Mesenchymal stem cell (in vitro differentiated cells and primary cell): Measurements from ENCODE around the gene CDH4.

ENCODE experiments used
- DNase-seq: peaks from one replicate; pipeline ENCODE4 v3.0.0-alpha.2; 2013
- H2AFZ ChIP-seq: one replicate; pipeline ENCODE4 v1.6.1; 2013; ENCODE audit warnings: low read depth, mild to moderate bottlenecking, control low read depth, inconsistent platforms, low read length, moderate library complexity
- H2AK5ac ChIP-seq: 2 replicates; pipeline ENCODE4 v1.6.1; 2013; ENCODE audit warnings: low read length, moderate library complexity, mild to moderate bottlenecking, inconsistent platforms; ENCODE audit not compliant: severe bottlenecking
- H2BK120ac ChIP-seq: one replicate; pipeline ENCODE4 v1.6.1; 2013; ENCODE audit warnings: low read depth, mild to moderate bottlenecking, inconsistent platforms, low read length, moderate library complexity
- H2BK12ac ChIP-seq, 2 experiments: one replicate each; pipeline ENCODE4 v1.6.1; 2013; ENCODE audit warnings: inconsistent platforms in 2 of 2, low read length in 2 of 2, mild to moderate bottlenecking in 2 of 2, moderate library complexity in 2 of 2, control low read depth in 1 of 2
- H2BK15ac ChIP-seq: one replicate; pipeline ENCODE4 v1.6.1; 2013; ENCODE audit warnings: mild to moderate bottlenecking, low read depth, inconsistent platforms; ENCODE audit not compliant: poor library complexity, severe bottlenecking
- H2BK5ac ChIP-seq: 2 replicates; pipeline ENCODE4 v1.6.1; 2013; ENCODE audit warnings: low read depth, mild to moderate bottlenecking, low read length, control low read depth, inconsistent platforms; ENCODE audit not compliant: poor library complexity, severe bottlenecking
- H3K14ac ChIP-seq, 2 experiments: one replicate each; pipeline ENCODE4 v1.6.1; 2013; ENCODE audit warnings: inconsistent platforms in 2 of 2, low read length in 2 of 2, control low read depth in 1 of 2, mild to moderate bottlenecking in 1 of 2, moderate library complexity in 1 of 2
- H3K18ac ChIP-seq, 2 experiments: one replicate each; pipeline ENCODE4 v1.6.1; 2013; ENCODE audit warnings: inconsistent platforms in 2 of 2, low read length in 2 of 2, control low read depth in 1 of 2, low read depth in 1 of 2, mild to moderate bottlenecking in 1 of 2
- H3K23ac ChIP-seq, 2 experiments: one replicate each; pipeline ENCODE4 v1.6.1; 2013; ENCODE audit warnings: inconsistent platforms in 2 of 2, low read length in 2 of 2, mild to moderate bottlenecking in 2 of 2, moderate library complexity in 2 of 2, control low read depth in 1 of 2
- H3K27ac ChIP-seq: 2 replicates; pipeline ENCODE4 v1.5.1; 2013; ENCODE audit warnings: mild to moderate bottlenecking, moderate library complexity, low read length, control low read depth, inconsistent platforms; ENCODE audit not compliant: poor library complexity, severe bottlenecking
- H3K27me3 ChIP-seq, 2 experiments: 2 replicates each; pipeline versions ENCODE4 v1.6.1 to v1.7.0; 2013; ENCODE audit warnings: low read length in 2 of 2, mild to moderate bottlenecking in 2 of 2, moderate library complexity in 2 of 2, control low read depth in 1 of 2, inconsistent platforms in 1 of 2; ENCODE audit not compliant: control insufficient read depth in 1 of 2, insufficient read depth in 1 of 2
- H3K36me3 ChIP-seq, 2 experiments: 2 replicates each; pipeline versions ENCODE4 v1.6.1 to v1.7.0; 2013; ENCODE audit warnings: low read length in 2 of 2, control low read depth in 1 of 2, inconsistent platforms in 1 of 2, low read depth in 1 of 2, mild to moderate bottlenecking in 1 of 2; ENCODE audit not compliant: insufficient read depth in 2 of 2, control insufficient read depth in 1 of 2
- H3K4ac ChIP-seq, 2 experiments: one replicate each; pipeline ENCODE4 v1.6.1; 2013; ENCODE audit warnings: inconsistent platforms in 2 of 2, low read length in 2 of 2, mild to moderate bottlenecking in 2 of 2, moderate library complexity in 2 of 2, control low read depth in 1 of 2, low read depth in 1 of 2
- H3K4me1 ChIP-seq: 2 replicates; pipeline ENCODE4 v1.6.1; 2013; ENCODE audit warnings: low read depth, low read length, control low read depth; ENCODE audit not compliant: control insufficient read depth, insufficient read depth
- H3K4me2 ChIP-seq: 2 replicates; pipeline ENCODE4 v1.6.1; 2013; ENCODE audit warnings: low read length, mild to moderate bottlenecking, inconsistent platforms; ENCODE audit not compliant: poor library complexity, severe bottlenecking
- H3K4me3 ChIP-seq, 2 experiments: 2 replicates each; pipeline versions ENCODE4 v1.5.1 to v1.7.0; 2013; ENCODE audit warnings: low read length in 2 of 2, mild to moderate bottlenecking in 2 of 2, control low read depth in 1 of 2, low read depth in 1 of 2; ENCODE audit not compliant: insufficient read depth in 1 of 2
- H3K79me1 ChIP-seq: replicated peaks from 2 replicates; pipeline ENCODE4 v1.6.1; 2013; ENCODE audit warnings: mild to moderate bottlenecking, control low read depth, low read length, inconsistent platforms; ENCODE audit not compliant: poor library complexity, severe bottlenecking
- H3K9ac ChIP-seq: 2 replicates; pipeline ENCODE4 v1.7.0; 2013; ENCODE audit warnings: mild to moderate bottlenecking, low read length, moderate library complexity
- H3K9me3 ChIP-seq: 2 replicates; pipeline ENCODE4 v1.7.0; 2013; ENCODE audit warnings: mild to moderate bottlenecking, low read length; ENCODE audit not compliant: control insufficient read depth
- H4K8ac ChIP-seq: one replicate; pipeline ENCODE4 v1.6.1; 2013; ENCODE audit warnings: inconsistent platforms, mild to moderate bottlenecking, low read length, moderate library complexity
- H4K91ac ChIP-seq: one replicate; pipeline ENCODE4 v1.6.1; 2013; ENCODE audit warnings: mild to moderate bottlenecking, low read length, inconsistent platforms
- WGBS: methylation state at CpG from one replicate; pipeline ENCODE4 v1.1.7; 2013; ENCODE audit warnings: mixed read lengths; 5-methylcytosine and 5-hydroxymethylcytosine counted together

CDH4 gene

GRCh38 chr20:61499859-61500554 lies 247.9 kb downstream of the CDH4 start:
- Histone ChIP-seq H2AK5ac (no peak overlapping the region), H3K9me3 (no peaks in the 10 kb centered on the region), H4K91ac (no peak overlapping the region), H3K9ac (no peak overlapping the region), H2AFZ (no peak overlapping the region), H3K23ac (no peak overlapping the region), H2BK12ac (peak overlapping the region in 1 of 2 experiments; percentile 18), H2BK120ac (no peak overlapping the region), H3K79me1 (peaks cover 2% of the 10 kb centered on the region), H4K8ac (no peak overlapping the region), H3K27ac (no peak overlapping the region), H3K14ac (no peak overlapping the region), H3K4me3 (no peak overlapping the region), H3K4me2 (no peak overlapping the region), H3K27me3 (peaks cover 0 to 6% of the 10 kb centered on the region in 2 experiments), H3K36me3 (peaks cover 0 to 3% of the 10 kb centered on the region in 2 experiments), H3K18ac (no peak overlapping the region), H2BK15ac (no peak overlapping the region), H3K4ac (no peak overlapping the region), H2BK5ac (no peak overlapping the region), H3K4me1 (peaks cover 12% of the 10 kb centered on the region)
- peak; percentile 73 for DNase-seq
- WGBS = 81% methylated on average over 19 of the region's 19 CpGs

DNA sequence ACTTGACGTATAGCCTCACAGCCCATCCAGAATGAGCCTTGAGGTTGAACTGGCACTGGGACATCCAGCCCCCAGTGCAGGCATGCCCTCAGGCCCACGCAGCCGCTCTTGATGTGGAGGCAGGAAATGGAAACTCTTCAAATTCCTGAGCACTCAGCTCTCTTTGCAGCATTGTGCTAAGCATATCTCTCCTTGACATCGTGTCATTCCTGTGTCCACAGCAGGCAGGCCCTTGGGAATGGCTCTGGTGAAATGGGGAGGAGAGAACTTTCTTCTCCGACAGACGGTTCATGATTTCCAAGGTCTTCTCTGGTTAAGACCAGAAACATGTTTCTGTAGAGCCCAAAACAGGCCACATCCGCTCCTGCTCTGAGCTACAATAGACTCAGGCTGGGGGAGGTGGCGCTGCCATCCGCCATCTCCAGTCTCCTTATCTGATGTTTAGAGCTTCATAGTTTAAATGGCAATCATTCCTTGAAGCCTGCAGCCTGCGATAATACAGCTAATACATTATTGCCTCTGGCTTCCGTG lies 248.8 kb downstream of the CDH4 start:
- H3K4me3 ChIP-seq = no peak overlapping the region
- H3K4me1 ChIP-seq = peaks cover 12% of the 10 kb centered on the region
- no peaks in the 10 kb centered on the region for H3K9me3 ChIP-seq
- peaks cover 2% of the 10 kb centered on the region for H3K79me1 ChIP-seq
- peaks cover 0 to 3% of the 10 kb centered on the region in 2 experiments for H3K36me3 ChIP-seq
- no peak overlapping the region for H2BK120ac ChIP-seq
- H3K18ac ChIP-seq = no peak overlapping the region
- no peak overlapping the region for H2BK5ac ChIP-seq
- H3K4ac ChIP-seq = no peak overlapping the region
- H2AK5ac ChIP-seq = no peak overlapping the region
- H2BK15ac ChIP-seq = no peak overlapping the region
- DNase-seq = peak; percentile 81
- H3K27me3 ChIP-seq = peaks cover 0 to 6% of the 10 kb centered on the region in 2 experiments
- H3K23ac ChIP-seq = no peak overlapping the region
- no peak overlapping the region for H3K27ac ChIP-seq
- H2AFZ ChIP-seq = no peak overlapping the region
- WGBS = 36% methylated on average over 11 of the region's 11 CpGs
- H3K9ac ChIP-seq = no peak overlapping the region
- H2BK12ac ChIP-seq = peak overlapping the region in 1 of 2 experiments; percentile 10
- H3K4me2 ChIP-seq = no peak overlapping the region
- H4K8ac ChIP-seq = no peak overlapping the region
- no peak overlapping the region for H4K91ac ChIP-seq
- peak overlapping the region in 1 of 2 experiments; percentile 18 for H3K14ac ChIP-seq

DNA sequence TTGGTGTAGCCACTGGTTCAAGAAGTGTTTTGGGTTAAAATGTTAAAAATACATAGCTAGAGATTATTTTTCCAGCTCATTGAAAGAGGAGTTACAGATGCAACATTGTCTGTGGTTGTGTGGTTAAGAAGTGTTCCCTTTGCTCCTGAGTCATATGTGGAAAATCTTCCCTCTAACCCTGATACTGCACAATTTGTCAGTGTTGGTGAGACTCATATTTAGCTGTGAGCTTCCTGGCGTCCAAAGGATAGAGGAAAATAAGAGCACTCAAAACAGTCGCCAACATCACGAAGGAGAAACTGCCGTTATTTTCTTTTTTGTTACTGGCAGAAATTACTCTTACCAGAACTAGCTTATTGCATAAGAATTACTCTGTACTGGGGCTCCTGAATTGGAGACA lies 250.4 kb downstream of the CDH4 start:
- Histone ChIP-seq H4K8ac (no peak overlapping the region), H3K27me3 (peaks cover 0 to 6% of the 10 kb centered on the region in 2 experiments), H2BK12ac (no peak overlapping the region), H2AK5ac (no peak overlapping the region), H3K18ac (no peak overlapping the region), H3K4ac (no peak overlapping the region), H3K27ac (no peak overlapping the region), H2BK120ac (no peak overlapping the region), H3K36me3 (peaks cover 0 to 3% of the 10 kb centered on the region in 2 experiments), H3K23ac (no peak overlapping the region), H2AFZ (no peak overlapping the region), H3K9me3 (no peaks in the 10 kb centered on the region), H4K91ac (no peak overlapping the region), H2BK5ac (no peak overlapping the region), H3K9ac (no peak overlapping the region), H3K14ac (no peak overlapping the region), H3K4me1 (peaks cover 12% of the 10 kb centered on the region), H2BK15ac (no peak overlapping the region), H3K4me2 (no peak overlapping the region), H3K79me1 (peaks cover 2% of the 10 kb centered on the region), H3K4me3 (no peak overlapping the region)
- DNase-seq = peak; percentile 51
- 82% methylated on average over 1 of the region's 4 CpGs for WGBS

DNA sequence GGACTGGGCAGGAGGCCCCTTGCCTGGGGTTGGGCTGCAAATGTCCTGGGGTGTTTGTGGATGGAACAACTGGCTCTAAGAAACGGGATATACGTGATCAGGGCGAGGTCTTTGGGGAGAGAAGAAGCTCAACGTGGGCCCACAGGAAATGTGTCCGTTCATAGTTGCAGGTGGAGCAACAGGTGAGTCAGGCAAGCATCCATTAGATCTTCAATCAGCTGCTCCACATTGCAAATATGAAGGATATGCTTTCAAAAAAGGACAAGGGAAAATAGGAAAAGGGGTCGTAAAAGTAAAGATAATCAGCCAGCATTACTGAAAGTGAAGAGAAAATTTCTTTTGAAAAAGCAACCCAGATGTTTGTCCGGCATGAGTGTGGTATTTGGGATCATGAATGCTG lies 251.0 kb downstream of the CDH4 start:
- no peak overlapping the region for H2BK5ac ChIP-seq
- H4K8ac ChIP-seq = no peak overlapping the region
- no peak overlapping the region for H4K91ac ChIP-seq
- no peak overlapping the region for H3K23ac ChIP-seq
- no peak overlapping the region for H3K4ac ChIP-seq
- DNase-seq = no peak
- no peak overlapping the region for H2BK120ac ChIP-seq
- H2AK5ac ChIP-seq = no peak overlapping the region
- H3K4me2 ChIP-seq = no peak overlapping the region
- H3K4me3 ChIP-seq = no peak overlapping the region
- H2BK12ac ChIP-seq = no peak overlapping the region
- no peak overlapping the region for H3K9ac ChIP-seq
- no peak overlapping the region for H3K18ac ChIP-seq
- no peaks in the 10 kb centered on the region for H3K9me3 ChIP-seq
- WGBS = 90% methylated on average over 7 of the region's 7 CpGs
- no peak overlapping the region for H2BK15ac ChIP-seq
- peaks cover 12% of the 10 kb centered on the region for H3K4me1 ChIP-seq
- peaks cover 0 to 6% of the 10 kb centered on the region in 2 experiments for H3K27me3 ChIP-seq
- no peak overlapping the region for H2AFZ ChIP-seq
- peaks cover 0 to 3% of the 10 kb centered on the region in 2 experiments for H3K36me3 ChIP-seq
- H3K14ac ChIP-seq = no peak overlapping the region
- no peak overlapping the region for H3K27ac ChIP-seq
- peaks cover 2% of the 10 kb centered on the region for H3K79me1 ChIP-seq
